HepG2 (cell line): Measurements from ENCODE around the gene AARS2. TPM values are rescaled to one million over a fixed set of nuclear protein-coding genes. Genes with fewer than 3 reads are reported as not detected.
A peak's percentile ranks its signal among the peaks of the same experiment; 100 is the strongest.

Source experiments
- GZF1 ChIP-seq: sonication (generic); formaldehyde crosslinking; IDR thresholded peaks from 2 replicates; pipeline ENCODE4 v1.5.1; 2020; ENCODE audit warnings: mild to moderate bottlenecking, missing genetic modification reagents
- HOXA3 ChIP-seq: sonication (generic); formaldehyde crosslinking; IDR thresholded peaks from 2 replicates; pipeline ENCODE4 v1.5.0; 2020; ENCODE audit warnings: missing genetic modification reagents
- MIER3 ChIP-seq: IDR thresholded peaks from 2 replicates; pipeline ENCODE4 v1.6.1; 2016; ENCODE audit warnings: missing compliant biosample characterization, borderline replicate concordance
- MTF1 ChIP-seq: sonication (generic); formaldehyde crosslinking; IDR thresholded peaks from 2 replicates; pipeline ENCODE4 v1.5.0; 2020; ENCODE audit warnings: missing genetic modification reagents
- NFE2 ChIP-seq: sonication (generic); formaldehyde crosslinking; IDR thresholded peaks from 2 replicates; pipeline ENCODE4 v1.4.0; 2020; ENCODE audit warnings: missing genetic modification reagents
- PRDM4 ChIP-seq: sonication (generic); formaldehyde crosslinking; IDR thresholded peaks from 2 replicates; pipeline ENCODE4 v1.9.0; 2021; ENCODE audit warnings: missing genetic modification reagents, borderline replicate concordance
- SNAPC4 ChIP-seq: sonication (generic); formaldehyde crosslinking; IDR thresholded peaks from 2 replicates; pipeline ENCODE4 v1.4.0; 2020; ENCODE audit warnings: mild to moderate bottlenecking, missing genetic modification reagents
- SNRNP70 ChIP-seq: fragments of 200-400 bp; formaldehyde crosslinking; IDR thresholded peaks from 2 replicates; pipeline ENCODE4 v1.6.1; 2017; ENCODE audit warnings: mild to moderate bottlenecking, low read depth, low read length, moderate library complexity
- SYNCRIP ChIP-seq: fragments of 200-400 bp; formaldehyde crosslinking; IDR thresholded peaks from 2 replicates; pipeline ENCODE4 v1.6.1; 2018; ENCODE audit warnings: mild to moderate bottlenecking, low read depth, low read length; ENCODE audit not compliant: insufficient read depth
- TFDP2 ChIP-seq: sonication (generic); formaldehyde crosslinking; IDR thresholded peaks from 2 replicates; pipeline ENCODE4 v1.4.0; 2020; ENCODE audit warnings: missing genetic modification reagents
- TRIM22 ChIP-seq: fragments of 450-650 bp; IDR thresholded peaks from 2 replicates; pipeline ENCODE4 v1.6.1; 2017
- ZFP36L2 ChIP-seq: sonication (generic); formaldehyde crosslinking; IDR thresholded peaks from 2 replicates; pipeline ENCODE4 v1.4.0; 2020; ENCODE audit warnings: missing genetic modification reagents
- ZHX1 ChIP-seq: sonication (generic); formaldehyde crosslinking; IDR thresholded peaks from 2 replicates; pipeline ENCODE4 v1.8.1; 2022; ENCODE audit warnings: low read depth, mild to moderate bottlenecking, missing genetic modification reagents
- ZNF576 ChIP-seq: sonication (generic); formaldehyde crosslinking; IDR thresholded peaks from 2 replicates; pipeline ENCODE4 v1.4.0; 2020; ENCODE audit warnings: mild to moderate bottlenecking, missing genetic modification reagents
- ZNF883 ChIP-seq: sonication (generic); formaldehyde crosslinking; IDR thresholded peaks from 2 replicates; pipeline ENCODE4 v1.5.1; 2020; ENCODE audit warnings: mild to moderate bottlenecking, missing genetic modification reagents; ENCODE audit errors: not compliant biosample characterization
- polyA plus RNA-seq, 8 experiments: library from polyadenylated mRNA; depleted of rRNA in 3 of 8; stranded (reverse) in 7 of 8; unstranded in 1 of 8; fragments of >200 nt; fragmentation: Illumina TruSeq in 4 of 8; extraction: Trizol in 4 of 8; gene quantifications; 2 replicates each; pipeline versions ENCODE4 v1.2.1 to v1.2.3, GENCODE V29; 2011 to 2016; ENCODE audit warnings: low read depth in 4 of 8, missing spikeins in 1 of 8, mixed read lengths in 1 of 8; ENCODE audit not compliant: insufficient read depth in 1 of 8
- total RNA-seq, 5 experiments: library from RNA; depleted of rRNA; stranded (reverse); fragments of >200 nt; fragmentation: Illumina TruSeq; extraction: Trizol; gene quantifications; 2 replicates each; pipeline ENCODE4 v1.2.3, GENCODE V29; 2016; ENCODE audit warnings: low read depth in 1 of 5

Gene AARS2
- total and polyA plus RNA-seq, 2 of the 13 experiments (the other 11 are each of a cell fraction or from before 2014, with no cell fraction given), result 7.5 to 24.1 TPM

GRCh38 chr6:44257025-44257752, 56.0 kb downstream of the AARS2 start, which contains the start of gene SLC35B2 (continued):
- TF ChIP-seq SNAPC4 (CRISPR knock-in tag), result no peak
- no peak for TF ChIP-seq SYNCRIP
- peak; percentile 81; the same call in 1 of the 2 replicates for TF ChIP-seq GZF1 (CRISPR knock-in tag)
- no peak for TF ChIP-seq SNRNP70
- TF ChIP-seq NFE2 (CRISPR knock-in tag), result no peak
- TF ChIP-seq TRIM22, result no peak
- TF ChIP-seq ZFP36L2 (CRISPR knock-in tag), result no peak
- peak; percentile 19 for TF ChIP-seq ZNF883
- TF ChIP-seq ZHX1, result peak; percentile 66; the same call in 1 of the 2 replicates
- TF ChIP-seq ZNF576, result no peak
- TF ChIP-seq PRDM4, result 0 out of 2 replicates have a peak, but pooled peaks have one; percentile 13
- peak; percentile 79 for TF ChIP-seq HOXA3 (CRISPR knock-in tag)
- no peak for TF ChIP-seq MTF1 (CRISPR knock-in tag)
- TF ChIP-seq MIER3 (CRISPR knock-in tag), result peak; percentile 77; the same call in 1 of the 2 replicates
- TF ChIP-seq TFDP2 (CRISPR knock-in tag), result peak; percentile 79
